Mesothelial cell of epicardium (in vitro differentiated cells): ENCODE measurements around the gene SQOR. TPM values are rescaled to one million over a fixed set of nuclear protein-coding genes. Genes with fewer than 3 reads are reported as not detected.

Experiments used
- DNase-seq, 2 experiments: peaks; one replicate each; pipeline ENCODE4 v3.0.0; 2021; ENCODE audit warnings: low spot score in 2 of 2; ENCODE audit not compliant: unreplicated experiment in 2 of 2
- H3K27ac Mint-ChIP-seq: 2 replicates; pipeline ENCODE4 v1.8.0; 2021; ENCODE audit warnings: mixed read lengths
- H3K27me3 Mint-ChIP-seq: 2 replicates; pipeline ENCODE4 v1.8.0; 2021; ENCODE audit warnings: low read depth, mixed read lengths
- H3K36me3 Mint-ChIP-seq: 2 replicates; pipeline ENCODE4 v1.8.0; 2021; ENCODE audit warnings: mixed read lengths
- H3K4me1 Mint-ChIP-seq: 2 replicates; pipeline ENCODE4 v1.8.0; 2021; ENCODE audit warnings: mixed read lengths
- H3K4me3 Mint-ChIP-seq: 2 replicates; pipeline ENCODE4 v1.8.0; 2021; ENCODE audit warnings: mild to moderate bottlenecking, moderate library complexity, mixed read lengths
- H3K9me3 Mint-ChIP-seq: 2 replicates; pipeline ENCODE4 v1.8.0; 2021; ENCODE audit warnings: mixed read lengths
- total RNA-seq: library from RNA; stranded (reverse); gene quantifications from 3 replicates; pipeline ENCODE4 v1.2.1, GENCODE V29; 2021
- TF ChIP-seq, protein P1 (sequence below): fragments of 200-600 bp; sonication (generic); IDR thresholded peaks from one replicate; pipeline ENCODE4 v1.5.0; 2021; ENCODE audit warnings: antibody characterized with exemption; ENCODE audit not compliant: unreplicated experiment

Gene SQOR
- total RNA-seq, 1 donor from 2014 or later, result 0.94 TPM

- no peak overlapping the region for H3K27ac Mint-ChIP-seq
- H3K4me1 Mint-ChIP-seq, result peaks cover 3% of the 10 kb centered on the region
- H3K9me3 Mint-ChIP-seq, result peaks cover 3% of the 10 kb centered on the region
- H3K36me3 Mint-ChIP-seq, result no peaks in the 10 kb centered on the region
- H3K27me3 Mint-ChIP-seq, result peaks cover 6% of the 10 kb centered on the region
- no peak for DNase-seq
- TF ChIP-seq, protein P1, sequence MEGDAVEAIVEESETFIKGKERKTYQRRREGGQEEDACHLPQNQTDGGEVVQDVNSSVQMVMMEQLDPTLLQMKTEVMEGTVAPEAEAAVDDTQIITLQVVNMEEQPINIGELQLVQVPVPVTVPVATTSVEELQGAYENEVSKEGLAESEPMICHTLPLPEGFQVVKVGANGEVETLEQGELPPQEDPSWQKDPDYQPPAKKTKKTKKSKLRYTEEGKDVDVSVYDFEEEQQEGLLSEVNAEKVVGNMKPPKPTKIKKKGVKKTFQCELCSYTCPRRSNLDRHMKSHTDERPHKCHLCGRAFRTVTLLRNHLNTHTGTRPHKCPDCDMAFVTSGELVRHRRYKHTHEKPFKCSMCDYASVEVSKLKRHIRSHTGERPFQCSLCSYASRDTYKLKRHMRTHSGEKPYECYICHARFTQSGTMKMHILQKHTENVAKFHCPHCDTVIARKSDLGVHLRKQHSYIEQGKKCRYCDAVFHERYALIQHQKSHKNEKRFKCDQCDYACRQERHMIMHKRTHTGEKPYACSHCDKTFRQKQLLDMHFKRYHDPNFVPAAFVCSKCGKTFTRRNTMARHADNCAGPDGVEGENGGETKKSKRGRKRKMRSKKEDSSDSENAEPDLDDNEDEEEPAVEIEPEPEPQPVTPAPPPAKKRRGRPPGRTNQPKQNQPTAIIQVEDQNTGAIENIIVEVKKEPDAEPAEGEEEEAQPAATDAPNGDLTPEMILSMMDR, result no peak
- H3K4me3 Mint-ChIP-seq, result no peak overlapping the region
Measured at GRCh38 chr15:45670511-45670910, 35.7 kb downstream of the SQOR start.

DNA sequence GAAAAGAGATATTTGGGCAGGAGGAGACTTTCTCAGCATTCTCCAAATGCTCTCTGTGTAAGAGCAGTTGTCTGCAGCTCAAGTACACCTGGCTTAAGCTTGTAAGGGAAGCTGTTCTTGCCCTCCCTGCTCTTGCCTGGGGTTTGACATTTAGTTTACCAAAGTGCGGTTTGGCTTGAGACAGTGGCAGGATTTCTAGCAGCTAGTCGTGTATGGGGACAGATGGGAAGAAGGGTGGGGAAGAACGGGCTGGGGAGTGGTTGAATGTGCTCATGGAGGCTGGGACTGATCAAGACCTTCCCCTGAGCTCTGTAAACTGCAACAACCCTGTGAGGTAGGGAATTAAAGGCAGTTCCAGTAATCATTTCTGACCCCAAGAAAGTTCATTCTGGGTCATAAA is 39.8 kb downstream of the SQOR start:
- DNase-seq, result no peak
- Mint-ChIP-seq H3K9me3 (no peaks in the 10 kb centered on the region), H3K36me3 (no peaks in the 10 kb centered on the region), H3K4me3 (no peak overlapping the region), H3K4me1 (peaks cover 3% of the 10 kb centered on the region), H3K27ac (no peak overlapping the region), H3K27me3 (peaks cover 13% of the 10 kb centered on the region)
- TF ChIP-seq, protein P1, result no peak

GRCh38 chr15:45677797-45678196 is 43.0 kb downstream of the SQOR start:
- Mint-ChIP-seq H3K4me1 (no peaks in the 10 kb centered on the region), H3K36me3 (no peaks in the 10 kb centered on the region), H3K27me3 (peaks cover 16% of the 10 kb centered on the region), H3K27ac (no peak overlapping the region), H3K4me3 (no peak overlapping the region), H3K9me3 (no peaks in the 10 kb centered on the region)
- no peak for DNase-seq
- TF ChIP-seq, protein P1, result no peak

DNA sequence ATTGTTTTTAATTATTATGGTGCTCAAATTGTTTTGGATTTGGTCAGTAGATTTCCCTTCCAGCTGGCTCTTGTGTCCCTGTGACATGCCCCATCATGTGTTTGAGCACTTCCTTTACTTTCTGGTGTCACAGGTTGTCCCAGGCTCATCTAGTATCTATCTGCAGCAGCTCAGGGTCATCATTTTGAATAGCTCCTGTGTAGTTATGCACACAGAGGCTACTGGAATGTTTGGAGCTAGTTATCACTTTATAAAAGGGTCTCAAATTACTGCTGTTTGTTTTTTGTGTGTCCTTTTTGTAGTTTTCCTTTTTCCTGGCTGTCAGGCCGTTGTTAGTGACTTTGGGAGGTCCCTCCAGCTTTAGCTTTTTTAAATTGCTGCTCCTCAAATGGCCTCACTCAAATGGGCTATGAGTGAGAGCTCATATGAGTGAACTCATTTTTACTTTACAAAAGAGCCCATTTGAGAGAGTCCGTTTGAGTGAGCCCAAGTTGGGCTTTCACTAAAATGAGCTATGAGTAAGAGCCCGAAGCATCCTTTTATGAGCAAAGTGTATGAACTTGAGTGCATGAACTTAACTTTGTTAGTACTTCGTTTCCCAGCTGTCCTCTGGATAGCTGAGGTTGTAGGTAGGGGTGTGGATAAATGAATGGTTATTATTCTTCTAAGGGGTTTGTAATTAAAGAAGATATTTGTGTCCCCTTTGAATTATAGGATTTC is 43.8 kb downstream of the SQOR start:
- TF ChIP-seq, protein P1, result no peak
- Mint-ChIP-seq H3K27me3 (peaks cover 16% of the 10 kb centered on the region), H3K9me3 (no peaks in the 10 kb centered on the region), H3K4me1 (no peaks in the 10 kb centered on the region), H3K27ac (no peak overlapping the region), H3K36me3 (no peaks in the 10 kb centered on the region), H3K4me3 (no peak overlapping the region)
- DNase-seq, result no peak

- Mint-ChIP-seq H3K4me3 (no peak overlapping the region), H3K36me3 (no peaks in the 10 kb centered on the region), H3K27me3 (peaks cover 3% of the 10 kb centered on the region), H3K4me1 (no peaks in the 10 kb centered on the region), H3K27ac (no peak overlapping the region), H3K9me3 (no peaks in the 10 kb centered on the region)
- TF ChIP-seq, protein P1, result no peak
- no peak for DNase-seq
Measured at GRCh38 chr15:45684533-45684932, 49.7 kb downstream of the SQOR start.
